ENCODE data around the gene OSBPL5. TPM values are rescaled to one million over a fixed set of nuclear protein-coding genes. Genes with fewer than 3 reads are reported as not detected.

Gene OSBPL5
- total RNA-seq, 1 donor from 2014 or later, result 28.9 TPM

DNA sequence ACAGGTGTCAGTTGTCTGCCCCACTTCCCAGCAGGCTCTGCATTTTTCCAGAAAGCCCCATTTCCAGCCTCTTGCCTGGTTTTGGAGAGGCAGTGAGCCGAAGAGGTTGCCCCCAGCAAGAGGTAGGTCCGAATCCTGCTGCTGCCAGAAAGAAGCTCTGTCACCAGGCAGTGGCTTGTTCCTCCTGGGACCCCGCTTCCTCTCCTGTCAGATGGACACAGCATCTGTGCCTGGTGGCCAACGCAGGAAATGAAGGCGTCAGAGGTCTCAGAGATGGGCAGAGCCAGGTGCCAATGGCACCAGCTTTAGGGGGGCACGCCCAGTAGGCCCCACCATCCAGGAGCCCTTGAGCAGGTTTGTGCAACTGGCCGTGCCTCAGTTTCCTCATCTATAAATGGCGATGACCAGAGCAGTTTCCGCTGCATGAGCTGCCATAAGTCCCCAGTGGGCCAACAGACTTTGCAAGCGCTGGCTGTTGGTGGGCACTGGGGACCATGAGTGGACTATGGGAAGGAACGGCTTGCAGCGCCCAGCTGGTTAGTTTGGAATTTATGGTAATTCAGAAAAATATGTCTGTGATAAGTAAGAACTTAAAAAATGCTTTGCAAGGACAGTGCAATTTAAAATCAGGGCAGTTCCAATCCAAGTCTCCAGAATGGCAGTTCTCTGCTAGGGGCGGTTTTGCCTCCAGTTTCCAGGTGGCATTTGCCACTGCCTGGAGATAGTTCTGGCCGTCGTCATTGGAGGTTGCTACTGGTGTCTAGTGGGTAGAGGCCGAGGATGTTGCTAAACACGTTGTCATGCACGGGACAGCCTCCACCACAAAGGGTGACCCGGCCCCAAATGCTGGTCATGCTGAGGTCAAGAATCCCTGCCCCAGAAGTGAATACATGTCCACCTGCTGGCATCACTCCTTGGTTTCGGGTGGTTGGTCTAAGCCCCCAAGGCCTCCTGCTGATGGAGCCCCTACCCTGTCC, 2.3 kb upstream of the OSBPL5 start:
- no peak for DNase-seq (ENCODE audit: low spot score in 2 of 2)
- FAIRE-seq, result no peak

DNA sequence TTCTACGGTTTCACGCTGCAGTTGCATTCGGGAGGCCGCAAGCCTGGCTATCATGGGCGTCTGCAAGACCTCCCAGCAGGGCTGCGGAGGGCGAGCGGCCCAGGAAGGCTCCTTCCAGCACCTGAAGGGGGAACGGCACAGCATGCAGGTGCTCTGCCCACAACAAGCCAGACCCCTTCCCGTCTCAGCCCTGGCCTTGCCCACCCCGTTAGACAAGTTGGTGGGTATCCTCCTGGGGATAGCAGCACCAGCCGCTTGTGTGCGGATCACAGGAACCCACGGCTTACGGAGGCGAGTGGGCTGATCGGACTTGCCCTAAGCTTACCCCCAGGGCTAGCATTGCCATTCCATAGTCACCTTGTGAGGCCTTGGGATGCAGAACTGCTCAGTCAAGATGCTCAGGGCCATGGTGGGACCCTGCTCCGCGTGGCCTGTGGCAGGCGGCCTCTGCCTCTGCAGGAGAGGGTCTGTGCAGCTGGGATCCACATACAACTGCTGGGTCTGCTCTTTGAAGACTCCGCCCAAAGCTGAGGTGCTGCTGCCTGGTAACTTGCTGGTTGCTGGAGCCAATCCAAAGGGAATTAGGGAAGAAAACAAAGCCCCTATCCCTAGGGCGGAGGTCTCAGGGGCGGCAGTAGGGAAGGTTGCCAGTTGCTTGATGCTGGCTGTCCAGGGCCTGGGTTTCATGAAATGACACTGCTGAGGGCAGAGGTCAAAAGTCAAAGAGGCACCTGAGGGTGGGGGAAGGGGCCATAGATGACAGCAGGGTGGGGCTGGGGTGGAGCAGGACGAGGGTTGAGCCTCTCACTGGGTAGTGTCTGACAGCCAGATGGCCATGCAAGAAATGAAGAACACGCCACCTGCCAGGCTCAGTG, 1.4 kb upstream of the OSBPL5 start:
- DNase-seq (ENCODE audit: low spot score in 2 of 2) (no peak), FAIRE-seq (no peak)

DNA sequence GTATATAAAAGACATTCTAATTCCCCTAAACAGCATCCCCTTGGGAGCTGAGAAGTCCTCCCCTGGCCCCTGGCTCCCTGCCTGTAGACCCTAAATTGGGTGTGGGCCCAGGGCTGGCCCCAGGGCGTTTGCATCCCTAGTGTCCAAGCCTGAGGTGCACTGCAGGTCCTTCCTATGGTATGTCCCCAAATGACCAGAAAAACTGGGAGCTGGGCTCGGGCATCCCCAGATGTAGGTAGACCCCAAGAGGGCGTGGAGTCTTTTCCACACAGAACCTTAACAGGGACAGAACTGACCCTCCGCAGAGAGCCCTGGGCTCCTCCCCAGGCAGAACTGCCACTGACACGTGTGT, 782 bp upstream of the OSBPL5 start:
- DNase-seq (ENCODE audit: low spot score in 2 of 2) (no peak), FAIRE-seq (no peak)

DNA sequence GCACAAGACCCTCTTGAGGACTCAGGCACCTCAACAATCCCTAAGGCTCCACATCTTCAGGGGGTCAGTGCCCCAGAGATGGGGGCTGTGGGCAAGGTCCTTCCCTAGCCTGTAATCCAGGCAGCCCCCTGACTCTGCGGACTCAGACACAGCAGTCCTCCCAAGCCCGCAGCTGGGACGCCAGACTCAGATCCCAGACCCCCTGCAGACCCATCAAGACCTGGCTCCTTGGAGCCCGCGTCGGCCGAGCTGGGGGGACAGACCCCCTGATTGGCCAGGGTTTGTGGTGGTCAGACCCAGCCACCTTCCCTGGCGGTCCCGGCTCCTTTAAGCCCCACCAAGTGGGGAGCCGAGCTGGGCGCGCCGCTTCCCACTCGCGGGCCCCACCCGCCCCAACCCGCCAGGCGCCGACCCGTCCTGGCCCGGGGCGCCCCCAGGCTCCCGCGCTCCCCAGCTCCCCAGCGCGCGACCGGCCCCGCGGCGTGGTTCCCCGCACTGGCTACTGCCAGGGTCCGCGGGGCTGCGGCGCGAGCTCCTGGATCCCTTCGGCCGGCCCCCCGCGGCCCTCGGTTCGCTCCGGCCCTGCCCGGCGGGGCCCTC, 458 bp downstream of the OSBPL5 start:
- FAIRE-seq (no peak), DNase-seq (ENCODE audit: low spot score in 2 of 2) (peak in 1 of 2 donors; percentile 63)

DNA sequence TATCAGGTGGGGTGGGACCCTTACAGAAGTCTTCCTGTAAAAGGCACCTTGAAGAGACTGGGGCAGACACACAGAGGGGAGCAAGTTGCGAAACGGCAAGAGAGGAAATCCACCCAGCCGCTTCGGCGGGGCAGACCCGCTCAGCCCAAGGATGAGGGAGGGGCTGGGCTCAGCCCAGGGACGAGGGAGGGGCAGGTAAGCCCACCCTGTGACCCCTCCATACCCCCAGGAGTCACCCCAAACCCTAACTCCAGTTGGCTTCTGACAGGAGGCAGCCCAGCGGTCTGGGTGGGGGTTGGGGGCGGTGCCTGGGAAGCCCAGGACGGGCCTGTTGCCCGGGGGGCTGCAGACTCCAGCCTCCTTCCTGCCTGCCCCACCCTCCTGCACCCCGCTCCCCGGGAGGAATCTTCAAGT, 965 bp downstream of the OSBPL5 start:
- DNase-seq (ENCODE audit: low spot score in 2 of 2) (no peak), FAIRE-seq (no peak)

DNA sequence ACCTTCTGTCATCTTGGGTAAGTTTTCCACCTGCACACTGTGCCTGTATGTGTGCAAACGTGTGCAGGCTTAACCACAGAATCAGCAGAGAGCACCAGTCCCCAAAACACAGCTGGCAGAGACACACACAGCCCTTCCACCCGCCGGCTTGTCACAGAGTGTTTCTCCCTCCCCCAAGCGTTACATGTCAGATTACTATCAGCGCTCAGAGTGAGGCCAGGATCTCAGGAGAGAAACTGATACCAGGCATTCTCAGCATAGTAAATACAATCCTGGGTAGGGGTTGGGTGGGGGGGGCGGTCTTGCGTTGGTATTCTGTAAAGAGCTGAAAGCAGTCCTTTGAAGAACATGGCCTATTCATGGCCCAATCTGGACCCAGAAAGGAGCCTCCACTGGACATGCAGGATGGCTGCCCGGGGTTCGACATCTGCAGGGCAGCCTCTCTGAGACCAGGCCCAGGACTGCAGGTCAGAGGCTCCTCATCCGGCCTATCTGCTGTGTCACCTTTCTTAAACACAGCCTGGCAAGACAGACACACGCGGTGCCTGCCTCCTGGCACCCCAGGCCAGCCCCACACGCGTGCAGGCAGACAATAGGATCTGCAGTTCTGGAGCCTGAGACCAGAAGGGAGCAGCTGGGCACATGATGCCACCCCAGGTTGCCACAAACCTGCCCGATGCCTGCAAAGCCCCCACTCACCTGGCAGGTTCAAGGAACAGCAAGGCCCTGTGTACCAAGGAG, 1.7 kb downstream of the OSBPL5 start:
- DNase-seq (ENCODE audit: low spot score in 2 of 2) (no peak), FAIRE-seq (no peak)

DNA sequence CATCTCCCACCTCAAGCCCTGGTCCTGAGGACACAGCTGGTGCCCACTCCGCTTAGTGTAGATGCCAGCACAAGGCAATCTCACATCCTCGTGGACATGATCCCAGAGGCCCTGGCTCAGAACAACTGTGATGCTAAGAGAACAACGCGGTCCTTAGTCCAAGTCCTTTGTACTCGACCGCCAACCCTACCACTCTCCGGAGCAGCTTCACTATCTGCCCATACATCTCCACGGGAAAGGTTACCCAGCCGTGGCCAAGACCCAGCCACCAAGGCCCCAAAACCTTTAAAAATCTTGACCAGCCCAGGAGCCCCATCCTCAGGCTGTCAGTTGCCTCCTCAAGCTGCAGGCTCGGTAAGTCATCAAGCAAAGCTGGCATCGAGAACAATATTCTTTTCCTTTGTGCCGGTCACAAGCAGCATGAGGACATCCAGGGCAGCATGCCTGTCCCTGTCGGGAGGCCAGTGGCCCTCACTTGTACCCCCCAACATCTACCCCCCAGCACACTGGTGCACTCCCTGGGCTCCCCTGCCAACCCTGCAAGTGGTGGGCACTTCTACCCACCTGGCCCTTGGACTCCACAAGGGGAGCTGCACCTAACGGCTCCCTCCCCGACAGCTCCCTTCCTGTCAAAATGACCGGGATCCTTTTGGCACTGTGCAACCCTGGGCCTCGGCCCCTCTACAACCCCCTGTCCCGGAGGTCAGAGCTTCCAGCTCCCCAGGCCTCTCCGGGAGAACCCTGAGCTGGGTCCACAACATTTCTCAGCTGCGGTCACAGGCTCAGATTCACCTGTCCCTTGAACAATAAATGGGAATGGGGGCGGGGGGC, 2.5 kb downstream of the OSBPL5 start:
- no peak for FAIRE-seq

DNA sequence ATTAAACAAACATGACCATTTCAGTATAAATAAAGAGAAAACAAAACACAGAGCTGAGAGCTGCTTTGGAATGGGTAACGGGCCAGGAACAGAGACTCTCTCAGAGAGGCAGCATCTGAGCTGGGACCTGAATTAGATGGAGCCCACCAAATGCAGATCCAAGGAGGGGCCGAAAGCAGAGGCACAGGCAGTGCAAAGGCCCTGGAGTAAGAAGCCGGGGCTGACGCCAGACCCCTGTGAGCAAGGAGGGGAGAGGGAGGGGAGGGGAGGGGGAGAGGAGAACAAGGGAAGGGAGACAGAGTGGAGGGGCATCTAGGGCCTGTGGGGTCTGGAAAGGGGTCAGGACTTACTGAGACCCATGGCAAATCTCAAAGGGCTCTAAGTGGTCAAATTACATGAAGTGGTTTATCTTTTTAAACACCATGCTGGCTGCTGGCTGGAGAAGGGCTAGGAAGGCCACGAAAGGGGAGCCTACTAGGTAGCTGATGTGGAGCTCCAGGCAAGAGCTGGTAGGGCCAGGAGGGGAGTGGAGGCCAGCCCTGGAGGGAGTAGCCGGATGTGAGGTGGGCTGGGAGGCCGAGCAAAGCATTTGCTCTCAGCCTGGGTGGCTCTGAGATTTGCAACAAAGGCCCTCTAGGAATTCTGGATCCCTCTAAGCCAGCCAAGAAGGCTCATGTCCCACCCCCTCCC, 3.2 kb downstream of the OSBPL5 start:
- no peak for DNase-seq (ENCODE audit: low spot score in 2 of 2)

More for the DNA sequence above, 2.5 kb downstream of the OSBPL5 start:
- no peak for DNase-seq (ENCODE audit: low spot score in 2 of 2)

DNA sequence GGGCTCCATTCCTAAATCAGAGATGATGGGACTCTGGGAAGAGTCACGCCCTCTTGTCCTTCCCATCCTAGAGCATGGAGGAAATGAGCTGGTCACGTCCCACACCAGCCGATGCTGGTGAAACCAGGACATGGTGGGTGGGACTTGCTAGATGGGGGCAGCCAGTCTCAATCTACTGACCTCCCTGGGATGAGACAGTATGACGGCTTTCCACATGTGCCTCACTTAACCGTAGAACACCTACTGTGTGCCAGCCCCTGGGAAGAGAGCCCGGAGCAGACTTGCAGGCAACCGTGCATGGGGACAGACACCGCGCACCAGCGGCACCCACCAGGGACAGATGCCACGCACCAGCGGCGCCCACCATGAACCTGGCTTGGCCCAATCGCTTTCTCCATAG, 3.8 kb downstream of the OSBPL5 start:
- FAIRE-seq (no peak), DNase-seq (ENCODE audit: low spot score in 2 of 2) (no peak)

More for the DNA sequence above, 3.2 kb downstream of the OSBPL5 start:
- FAIRE-seq, result no peak

DNA sequence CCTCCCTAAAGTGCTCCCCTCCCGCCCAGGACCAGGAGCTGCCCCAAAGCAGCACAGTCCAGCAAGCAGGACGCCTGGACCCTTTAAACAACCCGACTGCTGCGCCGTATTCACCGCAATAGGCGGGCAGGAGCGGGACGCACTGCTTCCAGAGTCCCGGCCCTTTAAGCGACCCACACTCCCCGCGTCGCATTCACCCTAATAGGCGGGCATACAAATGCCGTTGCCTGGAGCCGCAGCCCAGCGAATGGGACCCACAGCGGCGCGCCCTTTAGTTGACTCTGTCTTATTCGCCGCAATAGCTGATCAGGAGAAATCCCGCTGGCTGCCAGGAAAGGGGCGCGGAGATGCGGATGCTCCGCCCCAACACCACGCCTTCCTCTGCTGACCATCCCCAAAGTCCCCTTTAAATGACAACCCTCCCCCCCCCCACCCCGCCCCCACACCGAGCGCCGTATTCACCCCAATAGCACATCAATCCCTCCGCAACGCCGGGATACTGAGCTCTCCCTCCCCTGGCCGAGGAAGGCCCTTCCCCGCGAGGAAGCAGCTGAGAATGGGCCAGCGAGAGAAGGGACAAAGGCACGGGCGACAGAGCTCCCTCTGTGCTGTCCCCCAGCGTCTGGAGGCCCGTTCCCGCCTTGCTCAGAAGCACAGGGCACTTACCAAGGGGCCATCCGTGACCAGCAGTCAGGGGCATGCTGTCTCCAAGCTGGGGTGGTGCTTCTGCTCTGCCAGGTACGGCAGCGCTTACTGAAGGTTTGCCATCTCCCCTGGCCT, 4.7 kb downstream of the OSBPL5 start:
- DNase-seq (ENCODE audit: low spot score in 2 of 2) (peak; percentile 71 to 81), FAIRE-seq (no peak)

DNA sequence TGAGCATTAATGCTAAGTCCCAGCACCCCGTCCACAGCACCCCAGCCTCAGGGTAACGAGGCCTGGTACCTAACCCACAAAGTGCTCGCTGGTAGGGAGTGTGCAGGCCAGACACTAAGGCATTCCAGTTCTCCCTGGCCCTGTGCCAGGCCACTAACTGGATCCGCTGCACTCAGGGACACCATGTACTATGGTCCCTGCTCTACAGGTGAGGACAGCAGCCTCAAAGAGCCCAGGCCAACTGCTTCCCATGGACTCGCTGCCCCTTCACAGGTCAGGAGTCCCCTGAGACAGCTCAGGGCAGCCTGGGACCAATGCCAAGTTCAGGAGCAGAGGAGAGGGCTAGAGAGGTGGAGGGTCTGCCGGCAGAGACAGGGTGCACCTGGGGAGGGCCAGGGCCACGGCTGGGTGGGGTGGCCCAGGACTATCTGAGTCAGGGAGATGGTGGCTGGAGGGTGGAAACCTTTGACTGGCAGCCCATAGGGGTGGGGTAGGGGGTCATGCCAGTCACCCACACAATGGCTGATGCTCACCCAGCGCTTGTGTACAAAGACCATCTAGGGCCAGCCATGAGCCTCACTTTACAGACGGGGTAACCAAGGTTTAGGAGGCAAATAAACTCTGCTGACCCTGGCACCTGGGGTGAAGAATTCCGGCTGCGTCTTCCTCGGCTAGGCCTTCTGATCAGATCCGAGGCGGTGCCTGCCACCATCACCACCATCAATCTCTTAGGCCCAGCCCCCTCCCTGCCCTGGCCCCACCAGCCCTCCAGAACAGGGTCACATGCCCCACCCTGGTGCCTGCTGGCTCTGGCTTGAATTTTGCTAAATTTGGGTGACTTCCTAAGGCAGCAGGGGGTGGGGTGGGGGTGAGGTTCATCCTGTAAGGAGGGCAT, 5.6 kb downstream of the OSBPL5 start:
- DNase-seq (ENCODE audit: low spot score in 2 of 2), result no peak
- no peak for FAIRE-seq

DNA sequence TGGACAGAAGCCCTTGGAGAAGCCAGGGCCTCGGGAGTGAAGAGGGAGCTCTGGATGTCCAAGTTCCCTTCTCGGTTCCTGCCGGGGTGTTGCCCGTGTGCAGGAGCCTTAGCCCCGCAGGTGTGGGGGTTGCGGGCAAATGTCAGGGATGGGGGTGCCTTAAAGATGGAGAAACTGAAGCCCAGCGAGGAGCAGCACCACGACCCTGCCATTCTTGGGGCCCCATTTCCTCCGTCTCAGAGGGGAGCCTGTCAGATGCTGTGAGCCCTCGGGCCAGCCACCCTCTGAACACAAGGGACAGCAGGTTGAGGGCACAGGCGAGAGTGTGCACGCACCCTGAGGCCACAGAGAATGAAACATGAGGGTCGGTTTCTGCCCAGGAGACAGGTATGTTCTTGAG, 6.3 kb downstream of the OSBPL5 start:
- DNase-seq (ENCODE audit: low spot score in 2 of 2), result no peak
- no peak for FAIRE-seq

DNA sequence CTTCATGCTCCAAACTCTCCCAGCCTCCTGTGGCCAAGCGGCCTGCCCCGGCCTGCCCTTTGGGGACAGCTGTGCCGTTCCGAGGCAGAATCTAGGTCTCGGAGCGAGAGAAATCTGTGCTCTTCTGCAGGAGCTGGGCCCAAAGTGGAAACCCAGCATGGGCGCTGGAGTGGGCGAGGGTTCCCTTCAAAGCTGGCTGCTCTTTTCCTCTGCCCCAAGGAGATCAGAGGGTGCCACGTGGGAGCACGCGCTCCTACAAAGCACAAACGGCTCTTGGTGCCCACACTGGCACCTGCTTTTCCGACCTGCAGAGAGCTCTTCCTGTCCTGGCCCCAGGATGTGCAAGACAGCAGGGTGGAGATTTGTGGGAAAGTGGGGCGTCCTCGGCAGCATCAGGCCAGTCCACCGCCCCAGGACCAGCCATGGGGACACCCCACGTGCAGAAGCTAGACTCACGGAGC, 6.9 kb downstream of the OSBPL5 start:
- DNase-seq (ENCODE audit: low spot score in 2 of 2), result no peak

DNA sequence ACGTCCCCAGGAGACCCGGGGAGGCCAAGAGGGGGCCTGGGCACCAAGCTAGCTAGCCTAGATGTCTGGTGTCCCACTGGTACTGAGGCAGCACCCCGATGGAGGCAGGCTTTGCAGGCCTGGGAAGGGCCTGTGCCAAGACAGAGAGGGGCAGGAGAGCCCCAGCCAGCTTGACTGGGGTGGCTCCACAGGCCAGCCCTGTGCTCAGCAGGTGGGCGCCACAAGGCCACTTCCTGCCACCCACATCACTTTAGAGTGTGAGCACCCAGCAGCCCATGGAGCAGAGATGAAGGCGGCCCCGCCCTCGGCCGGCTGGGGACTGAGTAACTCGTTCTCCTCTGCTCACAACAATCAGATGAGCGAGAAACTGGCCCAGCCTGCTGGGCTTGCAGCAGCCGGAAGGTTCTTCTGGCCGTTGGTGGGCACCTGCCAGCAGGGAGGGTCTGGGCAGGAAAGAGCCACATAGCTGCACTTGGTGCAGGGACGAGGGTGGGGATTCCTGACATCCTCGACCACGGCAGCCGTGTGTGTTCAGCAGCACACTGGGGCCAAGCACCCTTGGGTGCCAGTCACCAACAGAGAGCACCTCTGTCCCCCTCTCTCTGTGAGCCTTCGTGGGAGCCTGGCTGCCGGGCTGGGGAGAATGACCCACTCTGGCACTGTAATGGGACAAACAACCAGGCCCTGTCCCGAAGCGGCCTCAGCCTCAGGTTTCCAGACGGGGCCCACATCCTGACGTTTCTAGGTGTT, 7.6 kb downstream of the OSBPL5 start:
- DNase-seq (ENCODE audit: low spot score in 2 of 2) (no peak), FAIRE-seq (no peak)

More for the DNA sequence above, 6.9 kb downstream of the OSBPL5 start:
- no peak for FAIRE-seq

DNA sequence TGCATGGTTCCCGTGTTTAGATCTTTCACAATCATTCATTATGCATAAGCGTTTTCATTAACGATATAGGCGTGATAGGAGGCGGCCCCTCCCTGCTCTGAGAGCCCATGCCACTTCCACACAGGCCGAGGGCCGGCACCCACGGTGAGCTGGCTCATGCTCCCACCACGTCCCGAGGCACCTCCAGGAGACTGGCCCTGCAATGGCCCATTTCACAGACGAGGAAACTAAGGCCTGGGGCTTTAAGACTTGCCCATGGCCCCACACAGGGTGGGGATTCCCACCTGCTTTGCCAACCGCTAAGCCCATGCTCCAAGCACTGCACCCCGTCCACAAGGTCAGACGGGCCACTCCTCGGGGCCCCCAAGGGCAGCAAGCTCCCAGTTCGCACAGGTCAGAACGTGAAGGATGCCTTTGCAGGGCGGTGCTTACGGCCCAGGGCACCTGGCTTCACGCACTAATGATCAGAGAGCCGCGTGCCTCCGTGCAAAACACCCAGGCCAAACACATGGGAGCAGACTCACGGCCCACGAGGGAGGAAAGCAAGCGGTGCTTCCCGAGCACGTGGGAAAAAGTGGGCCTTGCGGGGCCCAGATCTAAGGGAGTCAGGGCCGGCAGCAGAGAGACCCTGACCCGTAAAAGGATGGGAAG, 8.3 kb downstream of the OSBPL5 start:
- no peak for FAIRE-seq
- no peak for DNase-seq (ENCODE audit: low spot score in 2 of 2)

DNA sequence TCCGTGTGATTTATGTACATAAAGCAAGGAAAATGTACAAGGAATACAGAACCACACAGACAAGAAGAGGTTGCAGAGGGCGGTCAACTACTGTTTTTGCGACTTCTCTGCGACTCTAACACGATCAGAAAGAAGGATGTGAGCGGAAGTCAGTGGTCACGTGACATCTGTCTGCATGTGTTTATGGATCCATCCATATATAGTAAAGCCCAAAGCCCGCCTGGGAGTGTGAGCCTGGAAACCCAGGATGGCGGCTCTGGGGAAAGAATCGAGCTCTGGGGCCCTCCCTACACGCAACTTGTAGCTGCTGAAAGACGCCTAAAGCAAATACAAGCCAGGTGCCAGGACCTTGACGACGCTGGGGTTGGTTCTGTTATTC, 8.8 kb downstream of the OSBPL5 start:
- no peak for FAIRE-seq
- DNase-seq (ENCODE audit: low spot score in 2 of 2), result no peak
